Measurements from ENCODE around the gene SOCS1. TPM values are rescaled to one million over a fixed set of nuclear protein-coding genes. Genes with fewer than 3 reads are reported as not detected.

The SOCS1 gene
- total RNA-seq, 2 donors from 2014 or later: 2.6 to 8.2 TPM

- no peak for TF ChIP-seq POLR2A (IDR thresholded peaks at IDR 0.05)
- TF ChIP-seq POLR2AphosphoS5 (IDR thresholded peaks at IDR 0.05): no peak
- TF ChIP-seq, protein P1, sequence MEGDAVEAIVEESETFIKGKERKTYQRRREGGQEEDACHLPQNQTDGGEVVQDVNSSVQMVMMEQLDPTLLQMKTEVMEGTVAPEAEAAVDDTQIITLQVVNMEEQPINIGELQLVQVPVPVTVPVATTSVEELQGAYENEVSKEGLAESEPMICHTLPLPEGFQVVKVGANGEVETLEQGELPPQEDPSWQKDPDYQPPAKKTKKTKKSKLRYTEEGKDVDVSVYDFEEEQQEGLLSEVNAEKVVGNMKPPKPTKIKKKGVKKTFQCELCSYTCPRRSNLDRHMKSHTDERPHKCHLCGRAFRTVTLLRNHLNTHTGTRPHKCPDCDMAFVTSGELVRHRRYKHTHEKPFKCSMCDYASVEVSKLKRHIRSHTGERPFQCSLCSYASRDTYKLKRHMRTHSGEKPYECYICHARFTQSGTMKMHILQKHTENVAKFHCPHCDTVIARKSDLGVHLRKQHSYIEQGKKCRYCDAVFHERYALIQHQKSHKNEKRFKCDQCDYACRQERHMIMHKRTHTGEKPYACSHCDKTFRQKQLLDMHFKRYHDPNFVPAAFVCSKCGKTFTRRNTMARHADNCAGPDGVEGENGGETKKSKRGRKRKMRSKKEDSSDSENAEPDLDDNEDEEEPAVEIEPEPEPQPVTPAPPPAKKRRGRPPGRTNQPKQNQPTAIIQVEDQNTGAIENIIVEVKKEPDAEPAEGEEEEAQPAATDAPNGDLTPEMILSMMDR (IDR thresholded peaks at IDR 0.05): no peak
- no peaks in the 10 kb centered on the region for H3K9me3 ChIP-seq
Measured at GRCh38 chr16:11204513-11205047, 51.4 kb downstream of the SOCS1 start.

More at GRCh38 chr16:11204513-11205047, 51.4 kb downstream of the SOCS1 start:
- no peak overlapping the region for H3K27ac ChIP-seq
- WGBS: 77% methylated on average over 4 of the region's 4 CpGs
- DNase-seq (ENCODE audit: low spot score): no peak
- H3K36me3 ChIP-seq: no peaks in the 10 kb centered on the region
- no peak overlapping the region for H3K4me3 ChIP-seq
- H3K27me3 ChIP-seq (replicated peaks; ENCODE audit: insufficient read depth): no peaks in the 10 kb centered on the region
- intact Hi-C loops (cut with DNase I): no loop called here
- no peaks in the 10 kb centered on the region for H3K4me1 ChIP-seq (replicated peaks)

Small RNA genes lying within 50 kb of the gene (small RNA-seq; reads per million reads assigned to genes)
- gene RF00554: 0 reads per million in 2 donors

Other genes starting within 250 kb of the SOCS1 start
- gene TNP2, start 13.1 kb upstream of the SOCS1 start, total RNA-seq: not detected
- not detected for gene PRM3, start 17.4 kb upstream of the SOCS1 start, total RNA-seq
- 100 to 1,000 TPM in 1 of 2 donors, not detected in 1; 343 TPM for gene PRM2, start 20.3 kb upstream of the SOCS1 start, total RNA-seq
- 100 to 1,000 TPM in 1 of 2 donors, 1 to 10 TPM in 1; 1.8 to 992 TPM for gene PRM1, start 25.1 kb upstream of the SOCS1 start, total RNA-seq
- 10 to 100 TPM in 1 of 2 donors, 1 to 10 TPM in 1; 6.0 to 16.3 TPM for gene RMI2, start 89.3 kb upstream of the SOCS1 start, total RNA-seq